Panc1 (cell line): ENCODE results near the gene PNKD.

Experiments
- POLR2AphosphoS5 ChIP-seq: IDR thresholded peaks from 2 replicates; pipeline ENCODE4 v1.6.1; 2012; ENCODE audit warnings: mild to moderate bottlenecking, low read depth, low read length, moderate library complexity
- SIN3A ChIP-seq: IDR thresholded peaks from 2 replicates; pipeline ENCODE4 v1.6.1; 2012; ENCODE audit warnings: low read depth, mild to moderate bottlenecking, low read length, moderate library complexity, borderline replicate concordance; ENCODE audit not compliant: insufficient read depth
- TF ChIP-seq, protein P1 (sequence below): fragments of 450-650 bp; IDR thresholded peaks from 2 replicates; pipeline ENCODE4 v1.5.1; 2017; ENCODE audit warnings: mild to moderate bottlenecking
- TF ChIP-seq, protein P2 (sequence below), 2 experiments: IDR thresholded peaks; 2 replicates each; pipeline ENCODE4 v1.6.1; 2011 to 2012; ENCODE audit warnings: low read depth in 2 of 2, control low read depth in 1 of 2, low read length in 1 of 2, mild to moderate bottlenecking in 1 of 2, moderate library complexity in 1 of 2; ENCODE audit not compliant: insufficient read depth in 1 of 2

DNA sequence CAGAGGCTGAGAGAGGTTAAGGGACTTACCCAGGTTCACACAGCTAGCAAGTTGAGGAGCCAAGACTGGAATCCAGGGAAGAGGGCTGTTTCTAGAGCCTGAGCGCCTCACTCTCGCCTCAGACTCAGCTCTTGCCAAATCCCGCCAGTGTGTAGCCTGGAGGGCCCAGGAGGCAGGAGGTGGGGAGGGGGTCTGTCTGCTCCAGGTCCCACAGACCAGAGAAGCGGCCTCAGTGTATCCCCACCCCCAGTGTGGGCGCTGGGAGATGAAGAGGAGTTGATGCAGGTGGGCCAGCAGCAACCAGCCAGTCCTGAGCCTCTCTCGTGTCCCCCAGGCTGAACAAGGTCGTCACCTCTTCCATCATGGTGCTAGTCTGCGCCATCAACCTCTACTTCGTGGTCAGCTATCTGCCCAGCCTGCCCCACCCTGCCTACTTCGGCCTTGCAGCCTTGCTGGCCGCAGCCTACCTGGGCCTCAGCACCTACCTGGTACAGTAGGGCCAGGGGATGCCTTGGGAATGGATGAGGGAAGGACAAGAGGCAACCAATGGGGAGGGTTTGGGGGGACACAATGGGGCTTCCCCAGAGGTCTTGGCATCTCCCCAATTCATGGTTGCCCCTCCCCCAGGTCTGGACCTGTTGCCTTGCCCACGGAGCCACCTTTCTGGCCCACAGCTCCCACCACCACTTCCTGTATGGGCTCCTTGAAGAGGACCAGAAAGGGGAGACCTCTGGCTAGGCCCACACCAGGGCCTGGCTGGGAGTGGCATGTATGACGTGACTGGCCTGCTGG is 124.2 kb downstream of the PNKD start:
- TF ChIP-seq, protein P1, sequence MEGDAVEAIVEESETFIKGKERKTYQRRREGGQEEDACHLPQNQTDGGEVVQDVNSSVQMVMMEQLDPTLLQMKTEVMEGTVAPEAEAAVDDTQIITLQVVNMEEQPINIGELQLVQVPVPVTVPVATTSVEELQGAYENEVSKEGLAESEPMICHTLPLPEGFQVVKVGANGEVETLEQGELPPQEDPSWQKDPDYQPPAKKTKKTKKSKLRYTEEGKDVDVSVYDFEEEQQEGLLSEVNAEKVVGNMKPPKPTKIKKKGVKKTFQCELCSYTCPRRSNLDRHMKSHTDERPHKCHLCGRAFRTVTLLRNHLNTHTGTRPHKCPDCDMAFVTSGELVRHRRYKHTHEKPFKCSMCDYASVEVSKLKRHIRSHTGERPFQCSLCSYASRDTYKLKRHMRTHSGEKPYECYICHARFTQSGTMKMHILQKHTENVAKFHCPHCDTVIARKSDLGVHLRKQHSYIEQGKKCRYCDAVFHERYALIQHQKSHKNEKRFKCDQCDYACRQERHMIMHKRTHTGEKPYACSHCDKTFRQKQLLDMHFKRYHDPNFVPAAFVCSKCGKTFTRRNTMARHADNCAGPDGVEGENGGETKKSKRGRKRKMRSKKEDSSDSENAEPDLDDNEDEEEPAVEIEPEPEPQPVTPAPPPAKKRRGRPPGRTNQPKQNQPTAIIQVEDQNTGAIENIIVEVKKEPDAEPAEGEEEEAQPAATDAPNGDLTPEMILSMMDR, result no peak
- no peak for TF ChIP-seq POLR2AphosphoS5
- TF ChIP-seq, protein P2, sequence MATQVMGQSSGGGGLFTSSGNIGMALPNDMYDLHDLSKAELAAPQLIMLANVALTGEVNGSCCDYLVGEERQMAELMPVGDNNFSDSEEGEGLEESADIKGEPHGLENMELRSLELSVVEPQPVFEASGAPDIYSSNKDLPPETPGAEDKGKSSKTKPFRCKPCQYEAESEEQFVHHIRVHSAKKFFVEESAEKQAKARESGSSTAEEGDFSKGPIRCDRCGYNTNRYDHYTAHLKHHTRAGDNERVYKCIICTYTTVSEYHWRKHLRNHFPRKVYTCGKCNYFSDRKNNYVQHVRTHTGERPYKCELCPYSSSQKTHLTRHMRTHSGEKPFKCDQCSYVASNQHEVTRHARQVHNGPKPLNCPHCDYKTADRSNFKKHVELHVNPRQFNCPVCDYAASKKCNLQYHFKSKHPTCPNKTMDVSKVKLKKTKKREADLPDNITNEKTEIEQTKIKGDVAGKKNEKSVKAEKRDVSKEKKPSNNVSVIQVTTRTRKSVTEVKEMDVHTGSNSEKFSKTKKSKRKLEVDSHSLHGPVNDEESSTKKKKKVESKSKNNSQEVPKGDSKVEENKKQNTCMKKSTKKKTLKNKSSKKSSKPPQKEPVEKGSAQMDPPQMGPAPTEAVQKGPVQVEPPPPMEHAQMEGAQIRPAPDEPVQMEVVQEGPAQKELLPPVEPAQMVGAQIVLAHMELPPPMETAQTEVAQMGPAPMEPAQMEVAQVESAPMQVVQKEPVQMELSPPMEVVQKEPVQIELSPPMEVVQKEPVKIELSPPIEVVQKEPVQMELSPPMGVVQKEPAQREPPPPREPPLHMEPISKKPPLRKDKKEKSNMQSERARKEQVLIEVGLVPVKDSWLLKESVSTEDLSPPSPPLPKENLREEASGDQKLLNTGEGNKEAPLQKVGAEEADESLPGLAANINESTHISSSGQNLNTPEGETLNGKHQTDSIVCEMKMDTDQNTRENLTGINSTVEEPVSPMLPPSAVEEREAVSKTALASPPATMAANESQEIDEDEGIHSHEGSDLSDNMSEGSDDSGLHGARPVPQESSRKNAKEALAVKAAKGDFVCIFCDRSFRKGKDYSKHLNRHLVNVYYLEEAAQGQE (IDR thresholded peaks at IDR 0.05; ENCODE audit: insufficient read depth in 1 of 2, low read depth in 2 of 2, low read length in 1 of 2), result no peak
- TF ChIP-seq SIN3A, result no peak
